DND-41 (cell line): Measurements from ENCODE around the gene GABRR3.

Source experiments
- ATAC-seq: fragments of 200-7000 bp; cut with Tn5 transposase; 3 replicates; pipeline ENCODE4 v1.9.1; 2021; ENCODE audit warnings: low read depth; ENCODE audit not compliant: insufficient read depth
- DNase-seq: peaks from one replicate; pipeline ENCODE4 v3.0.0-alpha.2; 2020
- H2AFZ ChIP-seq: 2 replicates; pipeline ENCODE4 v1.6.0; 2012; ENCODE audit warnings: low read depth, low read length
- H3K27ac ChIP-seq: 2 replicates; pipeline ENCODE4 v1.5.1; 2012; ENCODE audit warnings: low read length, inconsistent platforms
- H3K27me3 ChIP-seq: fragments of 200-600 bp; sonication (generic); 2 replicates; pipeline ENCODE4 v1.6.0; 2012; ENCODE audit warnings: low read length, mild to moderate bottlenecking, inconsistent platforms; ENCODE audit not compliant: insufficient read depth, poor library complexity
- H3K36me3 ChIP-seq: 2 replicates; pipeline ENCODE4 v1.5.1; 2012; ENCODE audit warnings: low read length, inconsistent platforms; ENCODE audit not compliant: insufficient read depth
- H3K4me1 ChIP-seq: 2 replicates; pipeline ENCODE4 v1.5.1; 2012; ENCODE audit warnings: mild to moderate bottlenecking, low read length; ENCODE audit not compliant: insufficient read depth
- H3K4me2 ChIP-seq: 2 replicates; pipeline ENCODE4 v1.6.0; 2012; ENCODE audit warnings: mild to moderate bottlenecking, moderate library complexity, low read length, inconsistent platforms; ENCODE audit not compliant: insufficient read depth
- H3K4me3 ChIP-seq, 2 experiments: fragments of 200-600 bp in 1 of 2; shearing (Covaris generic) in 1 of 2; 2 replicates each; pipeline ENCODE4 v1.5.1; 2012 to 2016; ENCODE audit warnings: inconsistent platforms in 2 of 2, low read length in 2 of 2, mild to moderate bottlenecking in 2 of 2, low read depth in 1 of 2, moderate library complexity in 1 of 2
- H3K79me2 ChIP-seq: 2 replicates; pipeline ENCODE4 v1.6.0; 2012; ENCODE audit warnings: low read length, inconsistent platforms; ENCODE audit not compliant: insufficient read depth
- H3K9ac ChIP-seq: 2 replicates; pipeline ENCODE4 v1.6.0; 2012; ENCODE audit warnings: low read depth, mild to moderate bottlenecking, inconsistent platforms, low read length, moderate library complexity
- H3K9me3 ChIP-seq: 2 replicates; pipeline ENCODE4 v1.5.1; 2012; ENCODE audit warnings: low read length, moderate library complexity, mild to moderate bottlenecking, inconsistent platforms; ENCODE audit not compliant: insufficient read depth, severe bottlenecking
- H4K20me1 ChIP-seq: 2 replicates; pipeline ENCODE4 v1.6.0; 2012; ENCODE audit warnings: low read length; ENCODE audit not compliant: insufficient read depth
- CTCF ChIP-seq: IDR thresholded peaks from 2 replicates; pipeline ENCODE4 v1.5.1; 2012; ENCODE audit warnings: borderline replicate concordance, low read length, moderate library complexity, mild to moderate bottlenecking; ENCODE audit not compliant: poor library complexity, severe bottlenecking; ENCODE audit errors: extremely low read depth
- EZH2 ChIP-seq: IDR thresholded peaks from 3 replicates; pipeline ENCODE4 v1.6.1; 2012; ENCODE audit warnings: borderline replicate concordance, low read depth, mild to moderate bottlenecking, moderate library complexity, low read length, inconsistent platforms; ENCODE audit not compliant: severe bottlenecking

The GABRR3 gene

DNA sequence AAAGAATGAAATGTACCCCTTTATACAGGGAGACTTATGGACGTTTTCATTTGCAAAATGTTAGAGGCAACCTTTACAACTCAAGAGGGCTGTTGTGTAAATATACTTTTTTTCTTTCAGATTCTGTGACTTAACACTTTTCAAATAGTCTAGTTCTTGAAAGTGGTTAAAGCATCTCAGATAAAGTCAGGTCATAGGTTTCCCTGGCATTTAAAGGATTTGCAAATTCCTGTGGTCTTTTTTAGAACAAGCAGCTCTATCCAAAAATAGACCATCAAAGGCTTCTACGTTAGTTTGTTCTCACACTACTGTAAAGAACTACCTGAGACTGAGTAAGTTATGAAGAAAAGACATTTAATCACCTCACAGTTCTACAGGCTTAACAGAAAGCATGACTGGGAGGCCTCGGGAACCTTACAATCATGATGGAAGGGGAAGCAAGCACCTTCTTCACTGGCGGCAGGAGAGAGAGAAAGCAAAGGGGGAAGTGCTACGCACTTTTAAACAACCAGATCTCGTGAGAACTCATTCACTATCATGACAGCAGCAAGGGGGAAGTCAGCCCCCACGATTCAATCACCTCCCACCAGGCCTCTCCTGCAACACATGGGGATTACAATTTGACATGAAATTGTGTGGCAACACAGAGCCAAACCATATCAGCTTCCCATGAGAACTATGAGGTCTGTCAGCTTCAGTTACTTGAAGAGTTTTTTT is 23.3 kb upstream of the GABRR3 start:
- ATAC-seq = no peak
- no peak overlapping the region for H3K4me2 ChIP-seq
- H2AFZ ChIP-seq = no peak overlapping the region

DNA sequence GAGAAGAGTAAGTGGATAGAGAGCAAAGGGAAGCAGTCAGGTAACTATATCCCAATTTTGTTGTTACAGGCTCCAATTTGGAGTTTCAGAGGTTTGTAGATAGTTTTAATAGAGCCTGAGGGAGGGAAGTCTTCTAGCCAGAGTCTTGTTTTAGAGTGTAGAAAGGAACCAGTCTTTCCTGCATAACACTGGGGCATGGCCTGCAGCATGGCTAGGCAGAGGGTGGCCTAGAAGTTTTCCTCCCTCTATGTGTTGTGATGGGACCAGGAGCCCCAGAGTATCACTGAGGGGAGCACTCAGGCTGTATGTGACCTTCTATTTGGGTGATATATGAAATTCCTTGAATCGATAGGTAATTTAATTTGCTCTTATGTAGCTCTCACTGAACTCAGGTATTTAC is 22.5 kb upstream of the GABRR3 start:
- no peak for ATAC-seq

More for the DNA sequence above, 23.3 kb upstream of the GABRR3 start:
- no peaks in the 10 kb centered on the region for H3K9me3 ChIP-seq
- H3K4me1 ChIP-seq = no peaks in the 10 kb centered on the region
- no peaks in the 10 kb centered on the region for H4K20me1 ChIP-seq
- no peak overlapping the region for H3K4me3 ChIP-seq
- no peaks in the 10 kb centered on the region for H3K79me2 ChIP-seq
- no peaks in the 10 kb centered on the region for H3K36me3 ChIP-seq
- no peak for DNase-seq
- TF ChIP-seq CTCF = no peak
- no peak for TF ChIP-seq EZH2
- peaks cover 16% of the 10 kb centered on the region for H3K27me3 ChIP-seq
- H3K9ac ChIP-seq = no peak overlapping the region
- no peak overlapping the region for H3K27ac ChIP-seq

GRCh38 chr3:98056035-98056434 is 20.9 kb upstream of the GABRR3 start:
- Histone ChIP-seq H3K4me2 (no peak overlapping the region), H3K27me3 (peaks cover 16% of the 10 kb centered on the region), H4K20me1 (no peaks in the 10 kb centered on the region), H3K27ac (no peak overlapping the region), H3K4me1 (no peaks in the 10 kb centered on the region), H3K9me3 (no peaks in the 10 kb centered on the region), H2AFZ (no peak overlapping the region), H3K79me2 (no peaks in the 10 kb centered on the region), H3K36me3 (no peaks in the 10 kb centered on the region), H3K9ac (no peak overlapping the region), H3K4me3 (no peak overlapping the region)
- ATAC-seq (no peak), DNase-seq (no peak)
- TF ChIP-seq CTCF = no peak
- TF ChIP-seq EZH2 = no peak

More for the DNA sequence above, 22.5 kb upstream of the GABRR3 start:
- Histone ChIP-seq H3K4me2 (no peak overlapping the region), H3K9ac (no peak overlapping the region), H2AFZ (no peak overlapping the region), H3K27ac (no peak overlapping the region), H3K27me3 (peaks cover 16% of the 10 kb centered on the region), H3K36me3 (no peaks in the 10 kb centered on the region), H3K4me3 (no peak overlapping the region), H4K20me1 (no peaks in the 10 kb centered on the region), H3K4me1 (no peaks in the 10 kb centered on the region), H3K9me3 (no peaks in the 10 kb centered on the region), H3K79me2 (no peaks in the 10 kb centered on the region)
- DNase-seq = no peak
- TF ChIP-seq EZH2 (no peak), CTCF (no peak)

GRCh38 chr3:98049271-98049670 is 14.2 kb upstream of the GABRR3 start:
- H3K27ac ChIP-seq = no peak overlapping the region
- H3K79me2 ChIP-seq = no peaks in the 10 kb centered on the region
- DNase-seq (no peak), ATAC-seq (no peak)
- no peak overlapping the region for H3K4me3 ChIP-seq
- H2AFZ ChIP-seq = no peak overlapping the region
- H3K27me3 ChIP-seq = no peaks in the 10 kb centered on the region
- H3K4me2 ChIP-seq = no peak overlapping the region
- H3K36me3 ChIP-seq = no peaks in the 10 kb centered on the region
- H4K20me1 ChIP-seq = no peaks in the 10 kb centered on the region
- H3K9me3 ChIP-seq = no peaks in the 10 kb centered on the region
- H3K9ac ChIP-seq = no peak overlapping the region
- TF ChIP-seq CTCF (no peak), EZH2 (no peak)
- no peaks in the 10 kb centered on the region for H3K4me1 ChIP-seq
